GM12872 (cell line): Measurements from ENCODE around the gene CRAMP1.

Source experiments
- CTCF ChIP-seq: IDR thresholded peaks from 3 replicates; pipeline ENCODE4 v1.5.1; 2011; ENCODE audit warnings: low read depth, mild to moderate bottlenecking, low read length, moderate library complexity; ENCODE audit not compliant: insufficient read depth

The CRAMP1 gene

GRCh38 chr16:1626776-1627175, 14.6 kb downstream of the CRAMP1 start:
- no peak for TF ChIP-seq CTCF

GRCh38 chr16:1630450-1631213, 18.5 kb downstream of the CRAMP1 start:
- no peak for TF ChIP-seq CTCF

GRCh38 chr16:1631230-1631629, 19.1 kb downstream of the CRAMP1 start:
- TF ChIP-seq CTCF, result no peak

- no peak for TF ChIP-seq CTCF
Observed at GRCh38 chr16:1631931-1632637, 19.9 kb downstream of the CRAMP1 start.

GRCh38 chr16:1632638-1632970, 20.4 kb downstream of the CRAMP1 start:
- no peak for TF ChIP-seq CTCF

- TF ChIP-seq CTCF, result no peak
Observed at GRCh38 chr16:1633310-1633709, 21.1 kb downstream of the CRAMP1 start.

GRCh38 chr16:1634541-1634940, 22.4 kb downstream of the CRAMP1 start:
- TF ChIP-seq CTCF, result no peak
